ENCODE results near the gene MPZL3.

DNA sequence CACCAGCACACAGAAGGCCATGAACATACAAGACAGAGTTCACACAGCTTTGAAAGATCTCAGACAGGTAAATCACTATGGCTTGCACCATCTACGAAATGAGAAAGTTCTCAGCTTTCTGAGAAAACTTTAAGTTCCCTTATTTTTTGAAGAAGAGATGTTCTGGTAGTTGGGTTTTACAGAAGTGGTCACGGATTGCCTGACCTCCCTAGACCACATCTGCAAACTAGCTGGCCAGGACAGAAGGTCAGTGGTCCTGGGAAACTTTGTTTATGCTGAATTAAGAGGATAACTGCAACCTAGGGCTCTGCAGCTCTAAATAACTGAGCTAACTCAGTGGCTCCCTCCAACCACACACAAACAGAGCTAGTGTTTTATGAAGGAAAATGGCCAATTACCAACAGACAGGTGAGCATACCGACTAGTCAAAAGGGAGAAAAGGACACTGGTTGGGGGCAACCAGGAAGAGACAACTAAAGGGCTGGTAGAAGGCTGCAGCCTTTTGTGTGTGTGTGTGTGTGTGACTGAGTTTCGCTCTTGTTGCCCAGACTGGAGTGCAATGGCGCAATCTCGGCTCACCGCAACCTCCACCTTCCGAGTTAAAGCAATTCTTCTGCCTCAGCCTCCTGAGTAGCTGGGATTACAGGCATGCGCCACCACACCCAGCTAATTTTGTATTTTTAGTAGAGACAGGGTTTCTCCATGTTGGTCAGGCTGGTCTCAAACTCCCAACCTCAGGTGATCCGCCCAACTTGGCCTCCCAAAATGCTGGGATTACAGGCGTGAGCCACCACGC lies 67.2 kb downstream of the MPZL3 start:
- TF ChIP-seq, protein P1, sequence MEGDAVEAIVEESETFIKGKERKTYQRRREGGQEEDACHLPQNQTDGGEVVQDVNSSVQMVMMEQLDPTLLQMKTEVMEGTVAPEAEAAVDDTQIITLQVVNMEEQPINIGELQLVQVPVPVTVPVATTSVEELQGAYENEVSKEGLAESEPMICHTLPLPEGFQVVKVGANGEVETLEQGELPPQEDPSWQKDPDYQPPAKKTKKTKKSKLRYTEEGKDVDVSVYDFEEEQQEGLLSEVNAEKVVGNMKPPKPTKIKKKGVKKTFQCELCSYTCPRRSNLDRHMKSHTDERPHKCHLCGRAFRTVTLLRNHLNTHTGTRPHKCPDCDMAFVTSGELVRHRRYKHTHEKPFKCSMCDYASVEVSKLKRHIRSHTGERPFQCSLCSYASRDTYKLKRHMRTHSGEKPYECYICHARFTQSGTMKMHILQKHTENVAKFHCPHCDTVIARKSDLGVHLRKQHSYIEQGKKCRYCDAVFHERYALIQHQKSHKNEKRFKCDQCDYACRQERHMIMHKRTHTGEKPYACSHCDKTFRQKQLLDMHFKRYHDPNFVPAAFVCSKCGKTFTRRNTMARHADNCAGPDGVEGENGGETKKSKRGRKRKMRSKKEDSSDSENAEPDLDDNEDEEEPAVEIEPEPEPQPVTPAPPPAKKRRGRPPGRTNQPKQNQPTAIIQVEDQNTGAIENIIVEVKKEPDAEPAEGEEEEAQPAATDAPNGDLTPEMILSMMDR (IDR thresholded peaks at IDR 0.05): no peak
- TF ChIP-seq EP300 (IDR thresholded peaks at IDR 0.05) (no peak), POLR2AphosphoS5 (IDR thresholded peaks at IDR 0.05) (no peak), POLR2A (IDR thresholded peaks at IDR 0.05; ENCODE audit: low read depth) (no peak)
